ENCODE measurements around the gene PRDM12.

- TF ChIP-seq GATA3 (IDR thresholded peaks at IDR 0.05; ENCODE audit: low read depth, low read length) (no peak), GATA2 (IDR thresholded peaks at IDR 0.05; ENCODE audit: low read depth, low read length) (no peak)
Observed at GRCh38 chr9:130661451-130662098, 2.8 kb upstream of the PRDM12 start.
